ENCODE results near the gene KAZN.

DNA sequence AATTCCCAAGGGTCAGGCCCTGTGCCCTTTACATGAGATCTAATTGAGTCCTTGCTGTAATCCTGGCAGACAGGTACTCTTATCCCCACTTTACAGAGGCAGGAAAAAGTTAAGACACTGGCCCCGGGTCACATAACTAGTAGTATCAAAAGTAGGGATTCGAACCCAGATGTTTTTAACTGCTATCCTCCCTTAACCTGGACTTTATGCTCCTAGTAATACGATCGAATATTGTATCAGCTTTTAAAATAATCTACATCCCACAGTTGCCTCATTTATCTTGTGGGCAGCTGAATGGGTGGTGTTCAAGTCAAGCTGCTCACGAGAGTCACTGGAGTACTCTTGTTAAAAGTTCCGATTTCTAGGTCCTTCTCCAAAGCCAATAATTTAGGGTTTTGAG is 529.6 kb downstream of the KAZN start:
- TF ChIP-seq CTCF (optimal IDR thresholded peaks at IDR 0.05 in 1 of 3, IDR thresholded peaks at IDR 0.05 in 1 of 3, conservative IDR thresholded peaks at IDR 0.05 in 1 of 3; ENCODE audit: extremely low read depth in 1 of 3, insufficient read depth in 2 of 3, low read length in 3 of 3), result no peak
- TF ChIP-seq EZH2 (IDR thresholded peaks at IDR 0.05; ENCODE audit: low read length), result no peak
